Transverse colon (tissue), 4 donors: Measurements from ENCODE around the gene INAVA. TPM values are rescaled to one million over a fixed set of nuclear protein-coding genes. Genes with fewer than 3 reads are reported as not detected.

Experiments
- DNase-seq: peaks from one replicate; pipeline ENCODE4 v3.0.0-alpha.2; 2019
- H3K27ac ChIP-seq, 4 donors: fragments of 200-600 bp; sonication (generic); 2 replicates each; pipeline ENCODE4 v1.5.1; 2016 to 2018; ENCODE audit warnings: inconsistent platforms in 4 of 4
- H3K27me3 ChIP-seq: fragments of 200-600 bp; sonication (generic); 2 replicates; pipeline ENCODE4 v1.5.1; 2017; ENCODE audit warnings: inconsistent platforms
- H3K36me3 ChIP-seq, 4 donors: fragments of 200-600 bp; sonication (generic); 2 replicates each; pipeline ENCODE4 v1.5.1; 2017 to 2019; ENCODE audit warnings: inconsistent platforms in 4 of 4
- H3K4me1 ChIP-seq, 4 donors: fragments of 200-600 bp; sonication (generic); 2 replicates each; pipeline ENCODE4 v1.5.1; 2017 to 2020; ENCODE audit warnings: inconsistent platforms in 4 of 4
- H3K4me3 ChIP-seq, 4 donors: fragments of 200-600 bp; sonication (generic); 1 replicate in 1 of 4; 2 replicates in 3 of 4; pipeline versions ENCODE4 v1.5.1 to v1.6.1; 2017 to 2019; ENCODE audit warnings: inconsistent platforms in 4 of 4
- H3K9me3 ChIP-seq, 2 donors: fragments of 200-600 bp; sonication (generic); 2 replicates each; pipeline ENCODE4 v1.5.1; 2017 to 2019; ENCODE audit warnings: inconsistent platforms in 2 of 2
- EP300 ChIP-seq: sonication (generic); formaldehyde crosslinking; IDR thresholded peaks from one replicate; pipeline ENCODE4 v1.6.1; 2017; ENCODE audit warnings: antibody characterized with exemption, low read depth
- POLR2A ChIP-seq: fragments of 450-650 bp; IDR thresholded peaks from one replicate; pipeline ENCODE4 v1.6.1; 2016; ENCODE audit warnings: antibody characterized with exemption, mild to moderate bottlenecking, moderate library complexity
- POLR2AphosphoS5 ChIP-seq, 3 donors: sonication (generic); formaldehyde crosslinking; IDR thresholded peaks; one replicate each; pipeline ENCODE4 v1.6.1; 2016; ENCODE audit warnings: antibody characterized with exemption in 3 of 3
- WGBS, 2 donors: methylation state at CpG; one replicate each; pipeline ENCODE4 v1.1.5; 2018; ENCODE audit warnings: low coverage in 1 of 2; 5-methylcytosine and 5-hydroxymethylcytosine counted together
- in situ Hi-C, 4 donors: fragments of 200-750 bp; cut with MboI; loops; one replicate each; pipeline versions ENCODE4 v1.15.0 to v1.15.1; 2017; ENCODE audit warnings: low sequenced_read_pairs in 3 of 4, low pct_ligation_motif_present in 1 of 4, low pct_unique_long_range_greater_than_20kb in 1 of 4
- intact Hi-C: fragments of 100-400 bp; cut with DNase I; formaldehyde crosslinking; loops from one replicate; pipeline ENCODE4 v1.15.1; 2023; ENCODE audit warnings: low total_unique reads
- total RNA-seq, 4 donors: library from RNA; depleted of rRNA; stranded (reverse); fragments of >200 nt; gene quantifications; one replicate each; pipeline ENCODE4 v1.1.0, GENCODE V29; 2016
- TF ChIP-seq, protein P1 (sequence below), 5 experiments: fragments of 200-600 bp in 3 of 5; fragments of 450-650 bp in 2 of 5; sonication (generic) in 3 of 5; IDR thresholded peaks; 1 replicate in 2 of 5; 2 replicates in 3 of 5; pipeline ENCODE4 v1.5.1; 2016 to 2017; ENCODE audit warnings: antibody characterized with exemption in 5 of 5, inconsistent platforms in 3 of 5, mild to moderate bottlenecking in 2 of 5, moderate library complexity in 1 of 5

INAVA gene
- total RNA-seq, 4 donors from 2014 or later = 139 to 609 (median 265) TPM

DNA sequence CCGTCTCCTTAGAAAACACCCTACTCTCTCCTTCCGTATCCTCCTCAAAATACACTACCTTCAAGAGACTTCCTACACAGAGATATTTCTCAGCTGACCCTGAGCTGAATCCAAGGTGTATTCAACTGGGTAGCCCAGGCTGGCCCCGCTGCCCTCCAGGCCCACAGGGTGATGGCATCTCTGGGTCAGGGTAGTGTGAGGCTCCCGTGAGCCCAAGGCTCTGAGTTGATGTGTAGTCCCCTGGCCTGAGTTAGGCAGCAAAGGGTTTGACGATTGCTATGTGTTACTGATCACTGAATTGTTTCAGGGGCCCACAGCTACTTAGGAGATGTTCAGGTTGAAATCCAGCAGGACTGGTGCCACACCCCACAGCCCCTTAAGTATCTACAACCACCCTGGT, 6.7 kb downstream of the INAVA start:
- in situ Hi-C loops (no loop called here), intact Hi-C loops (no loop called here)
- no peak for TF ChIP-seq POLR2A
- TF ChIP-seq POLR2AphosphoS5 (IDR thresholded peaks at IDR 0.05) = no peak
- TF ChIP-seq, protein P1, sequence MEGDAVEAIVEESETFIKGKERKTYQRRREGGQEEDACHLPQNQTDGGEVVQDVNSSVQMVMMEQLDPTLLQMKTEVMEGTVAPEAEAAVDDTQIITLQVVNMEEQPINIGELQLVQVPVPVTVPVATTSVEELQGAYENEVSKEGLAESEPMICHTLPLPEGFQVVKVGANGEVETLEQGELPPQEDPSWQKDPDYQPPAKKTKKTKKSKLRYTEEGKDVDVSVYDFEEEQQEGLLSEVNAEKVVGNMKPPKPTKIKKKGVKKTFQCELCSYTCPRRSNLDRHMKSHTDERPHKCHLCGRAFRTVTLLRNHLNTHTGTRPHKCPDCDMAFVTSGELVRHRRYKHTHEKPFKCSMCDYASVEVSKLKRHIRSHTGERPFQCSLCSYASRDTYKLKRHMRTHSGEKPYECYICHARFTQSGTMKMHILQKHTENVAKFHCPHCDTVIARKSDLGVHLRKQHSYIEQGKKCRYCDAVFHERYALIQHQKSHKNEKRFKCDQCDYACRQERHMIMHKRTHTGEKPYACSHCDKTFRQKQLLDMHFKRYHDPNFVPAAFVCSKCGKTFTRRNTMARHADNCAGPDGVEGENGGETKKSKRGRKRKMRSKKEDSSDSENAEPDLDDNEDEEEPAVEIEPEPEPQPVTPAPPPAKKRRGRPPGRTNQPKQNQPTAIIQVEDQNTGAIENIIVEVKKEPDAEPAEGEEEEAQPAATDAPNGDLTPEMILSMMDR (IDR thresholded peaks at IDR 0.05) = no peak
- TF ChIP-seq EP300 = no peak
- no peak overlapping the region for H3K4me3 ChIP-seq
- no peaks in the 10 kb centered on the region for H3K27me3 ChIP-seq
- WGBS, 2 donors = 83 to 97% methylated on average over 1 to 5 of the region's 5 CpGs
- H3K4me1 ChIP-seq = peaks cover 0 to 83% (median 45%) of the 10 kb centered on the region in 4 donors
- no peak for DNase-seq
- H3K9me3 ChIP-seq = no peaks in the 10 kb centered on the region
- peaks cover 0 to 9% (median 0%) of the 10 kb centered on the region in 4 donors for H3K36me3 ChIP-seq
- peak overlapping the region in 1 of 4 donors; percentile 35 for H3K27ac ChIP-seq

DNA sequence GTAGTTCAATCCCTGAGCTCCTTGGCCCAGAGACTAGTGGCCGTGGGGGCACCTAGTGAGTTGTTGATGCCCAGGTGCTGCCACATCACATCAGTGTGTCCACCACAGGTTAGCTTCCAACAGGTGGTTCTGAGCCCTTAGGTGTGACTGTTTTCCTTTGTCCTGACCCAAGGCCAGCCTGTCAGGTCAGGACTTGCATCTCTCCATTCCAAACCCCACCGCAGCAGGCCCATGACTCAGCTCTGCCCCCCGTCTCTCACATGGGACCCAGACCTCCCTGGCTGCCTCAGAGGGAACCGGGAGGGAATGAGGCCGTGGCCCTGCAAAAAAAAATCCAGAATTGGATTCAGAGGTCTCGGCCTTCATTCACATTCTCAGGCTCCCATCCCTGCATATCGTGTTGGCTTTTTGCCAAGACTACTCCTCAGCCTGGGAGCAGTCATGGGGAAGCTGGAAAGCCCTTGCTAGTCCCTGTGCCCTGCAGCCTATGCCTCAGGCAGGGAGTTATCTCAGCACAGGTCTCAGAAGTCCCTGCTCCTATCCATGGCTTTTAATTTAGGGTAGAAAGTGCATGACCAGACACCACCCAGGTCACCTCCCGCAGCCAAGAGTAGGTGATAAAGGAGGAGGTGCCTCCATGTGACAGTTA, 7.2 kb downstream of the INAVA start:
- WGBS, 2 donors = 82% methylated on average over 8 of the region's 8 CpGs; no CpG with 5 or more reads in 1 of the 2 donors
- DNase-seq = no peak
- H3K4me1 ChIP-seq = peaks cover 5 to 88% (median 50%) of the 10 kb centered on the region in 4 donors

DNA sequence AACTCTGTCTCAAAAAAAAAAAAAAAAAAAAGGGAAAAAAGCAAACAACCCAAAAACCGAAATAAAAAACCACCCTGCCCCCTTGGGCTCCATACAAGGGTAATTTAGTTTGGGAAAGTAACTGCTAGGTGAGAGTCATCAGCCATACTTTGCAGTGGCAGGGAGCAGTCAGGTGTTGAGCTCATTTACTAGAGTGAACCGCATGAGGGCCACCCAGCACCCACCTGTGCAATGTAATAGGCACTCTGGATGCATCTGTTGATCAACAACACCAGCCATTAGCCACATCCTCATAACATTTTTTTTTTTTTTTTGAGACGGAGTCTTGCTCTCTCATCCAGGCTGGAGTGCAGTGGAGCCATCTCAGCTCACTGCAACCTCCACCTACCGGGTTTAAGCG, 9.1 kb downstream of the INAVA start:
- 77 to 89% methylated on average over 2 to 5 of the region's 5 CpGs for WGBS, 2 donors
- H3K36me3 ChIP-seq = peaks cover 0 to 9% (median 0%) of the 10 kb centered on the region in 4 donors
- in situ Hi-C loops (no loop called here), intact Hi-C loops (no loop called here)
- no peak for TF ChIP-seq POLR2AphosphoS5 (IDR thresholded peaks at IDR 0.05)
- TF ChIP-seq, protein P1 (IDR thresholded peaks at IDR 0.05) = no peak
- no peak for TF ChIP-seq EP300
- TF ChIP-seq POLR2A = no peak
- H3K27ac ChIP-seq = peak overlapping the region in 2 of 4 donors; percentile 80 to 86
- no peak for DNase-seq
- peaks cover 19 to 86% (median 59%) of the 10 kb centered on the region in 4 donors for H3K4me1 ChIP-seq
- no peaks in the 10 kb centered on the region for H3K9me3 ChIP-seq
- H3K27me3 ChIP-seq = no peaks in the 10 kb centered on the region
- H3K4me3 ChIP-seq = no peak overlapping the region

More for the DNA sequence above, 7.2 kb downstream of the INAVA start:
- in situ Hi-C loops (no loop called here), intact Hi-C loops (no loop called here)
- no peak for TF ChIP-seq POLR2A
- TF ChIP-seq, protein P1 (IDR thresholded peaks at IDR 0.05) = no peak
- TF ChIP-seq EP300 = no peak
- TF ChIP-seq POLR2AphosphoS5 (IDR thresholded peaks at IDR 0.05) = peak in 1 of 3 donors; percentile 9
- Histone ChIP-seq H3K27me3 (no peaks in the 10 kb centered on the region), H3K9me3 (no peaks in the 10 kb centered on the region), H3K4me3 (no peak overlapping the region), H3K36me3 (peaks cover 0 to 9% (median 0%) of the 10 kb centered on the region in 4 donors), H3K27ac (peak overlapping the region in 3 of 4 donors; percentile 13 to 53 (median 35))

DNA sequence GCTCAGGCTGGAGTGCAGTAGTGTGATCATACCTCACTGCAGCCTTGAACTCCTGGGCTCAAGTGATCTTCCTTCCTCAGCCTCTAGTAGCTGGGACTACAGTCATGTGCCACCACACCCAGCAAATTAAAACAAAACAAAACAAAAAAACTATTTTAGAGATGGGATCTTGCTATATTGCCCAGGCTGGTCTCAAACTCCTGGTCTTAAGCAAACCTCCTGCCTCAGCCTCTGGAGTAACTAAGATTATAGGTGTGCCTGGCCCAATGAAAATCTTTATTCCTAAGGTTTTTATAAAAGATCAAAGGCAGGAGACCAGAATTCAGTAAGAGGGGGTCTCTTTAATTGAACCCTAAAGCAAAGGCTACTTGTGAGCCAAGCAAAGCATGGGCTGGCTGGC, 10.1 kb downstream of the INAVA start:
- in situ Hi-C loops = no loop called here
- Histone ChIP-seq H3K27ac (peak overlapping the region; percentile 80 to 87 (median 85)), H3K4me1 (peaks cover 19 to 89% (median 64%) of the 10 kb centered on the region in 4 donors), H3K9me3 (no peaks in the 10 kb centered on the region), H3K4me3 (no peak overlapping the region), H3K36me3 (peaks cover 0 to 4% (median 0%) of the 10 kb centered on the region in 4 donors), H3K27me3 (no peaks in the 10 kb centered on the region)
- DNase-seq = no peak
- intact Hi-C loops = no loop called here
- TF ChIP-seq POLR2A = no peak
- TF ChIP-seq POLR2AphosphoS5 (IDR thresholded peaks at IDR 0.05) = no peak
- TF ChIP-seq, protein P1 (IDR thresholded peaks at IDR 0.05) = no peak
- no peak for TF ChIP-seq EP300
